Colon (tissue), 2 donors: Measurements from ENCODE around the gene SYT8.

Experiments used
- FAIRE-seq: peaks from 2 replicates; lab custom pipeline; 2012; peaks lifted over from hg19 to GRCh38; lab: Jason Lieb, UNC
- donor health status: control.
- donor health status: control.

Gene SYT8

GRCh38 chr11:1845561-1846452 is 11.0 kb downstream of the SYT8 start:
- FAIRE-seq: no peak

GRCh38 chr11:1846453-1846932 is 11.7 kb downstream of the SYT8 start:
- no peak for FAIRE-seq

GRCh38 chr11:1847006-1847735 is 12.4 kb downstream of the SYT8 start:
- no peak for FAIRE-seq

- FAIRE-seq: no peak
Measured at GRCh38 chr11:1847926-1848639, 13.3 kb downstream of the SYT8 start.

GRCh38 chr11:1848640-1849430 is 14.0 kb downstream of the SYT8 start:
- FAIRE-seq: no peak

GRCh38 chr11:1851468-1852180 is 16.8 kb downstream of the SYT8 start:
- no peak for FAIRE-seq

- FAIRE-seq: no peak
Measured at GRCh38 chr11:1852271-1852876, 17.6 kb downstream of the SYT8 start.

GRCh38 chr11:1852877-1853276 is 18.1 kb downstream of the SYT8 start, which contains the start of gene LSP1:
Gene LSP1 (plus strand): TSS chr11:1853084. CDS start chr11:1853145, 61 bp downstream.
- no peak for FAIRE-seq

- FAIRE-seq: no peak
Measured at GRCh38 chr11:1853376-1854131, 18.8 kb downstream of the SYT8 start.

GRCh38 chr11:1854132-1854948 is 19.6 kb downstream of the SYT8 start:
- FAIRE-seq: no peak

- no peak for FAIRE-seq
Measured at GRCh38 chr11:1854949-1855885, 20.4 kb downstream of the SYT8 start.

- no peak for FAIRE-seq
Measured at GRCh38 chr11:1855886-1856265, 21.1 kb downstream of the SYT8 start.

GRCh38 chr11:1856306-1857005 is 21.7 kb downstream of the SYT8 start:
- FAIRE-seq: no peak

- FAIRE-seq: no peak
Measured at GRCh38 chr11:1857064-1857463, 22.3 kb downstream of the SYT8 start.

GRCh38 chr11:1858154-1858553 is 23.4 kb downstream of the SYT8 start:
- FAIRE-seq: no peak

- no peak for FAIRE-seq
Measured at GRCh38 chr11:1858576-1858975, 23.8 kb downstream of the SYT8 start.

GRCh38 chr11:1859004-1859403 is 24.2 kb downstream of the SYT8 start:
- FAIRE-seq: no peak
